UCSD-AML1 (cell line): ENCODE measurements around the gene ZPBP.
A peak's percentile ranks its signal among the peaks of the same experiment; 100 is the strongest.

Experiments
- DNase-seq: peaks from one replicate; lab custom pipeline; 2025; ENCODE audit not compliant: unreplicated experiment; lab: John Stamatoyannopoulos, UW

Gene ZPBP, protein sequence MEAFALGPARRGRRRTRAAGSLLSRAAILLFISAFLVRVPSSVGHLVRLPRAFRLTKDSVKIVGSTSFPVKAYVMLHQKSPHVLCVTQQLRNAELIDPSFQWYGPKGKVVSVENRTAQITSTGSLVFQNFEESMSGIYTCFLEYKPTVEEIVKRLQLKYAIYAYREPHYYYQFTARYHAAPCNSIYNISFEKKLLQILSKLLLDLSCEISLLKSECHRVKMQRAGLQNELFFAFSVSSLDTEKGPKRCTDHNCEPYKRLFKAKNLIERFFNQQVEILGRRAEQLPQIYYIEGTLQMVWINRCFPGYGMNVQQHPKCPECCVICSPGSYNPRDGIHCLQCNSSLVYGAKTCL

DNA sequence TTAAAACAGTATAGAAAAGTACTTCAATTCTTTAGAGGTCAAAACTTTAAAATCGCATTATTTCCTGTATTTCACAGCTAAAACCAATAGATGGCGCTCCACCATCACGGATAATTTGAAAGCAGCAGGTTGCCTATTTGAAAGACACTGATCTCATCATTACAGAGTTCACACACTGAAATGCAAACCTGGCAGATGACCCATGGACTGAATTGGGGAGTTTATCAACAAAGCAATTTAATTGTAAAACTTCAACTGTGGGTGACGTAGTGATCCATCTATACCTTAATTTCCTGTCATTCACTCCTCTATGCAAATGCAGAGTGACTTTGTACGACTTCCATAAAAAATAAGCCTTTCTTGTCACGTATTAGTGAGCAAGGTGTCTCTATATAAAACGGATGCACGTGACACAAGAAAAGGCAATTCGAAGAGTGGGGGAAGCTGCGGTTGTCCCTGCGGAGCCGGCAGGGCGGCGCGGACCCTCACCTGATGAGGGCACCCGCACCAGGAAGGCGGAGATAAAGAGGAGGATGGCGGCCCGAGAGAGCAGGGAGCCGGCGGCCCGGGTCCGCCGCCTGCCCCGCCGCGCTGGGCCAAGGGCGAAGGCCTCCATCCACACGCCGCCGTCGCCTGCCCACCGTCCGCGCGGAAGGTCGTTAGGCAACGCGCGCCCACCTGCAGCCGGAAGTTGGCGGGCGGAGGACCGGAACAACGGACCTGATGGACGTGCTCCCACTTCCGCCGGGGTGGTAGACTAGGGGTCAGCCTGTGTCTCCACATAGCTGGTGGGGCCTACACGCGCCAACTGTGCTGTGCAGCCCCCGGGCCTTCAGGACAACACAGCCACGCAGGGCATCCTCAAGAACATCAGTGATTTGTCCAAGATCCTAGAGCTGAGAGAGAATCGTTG lies at the start of gene ZPBP:
ZPBP (minus strand) TSS at position 668 of the 913 bp plus-strand sequence; CDS start at position 616, 52 bp downstream.
- no peak for DNase-seq

DNA sequence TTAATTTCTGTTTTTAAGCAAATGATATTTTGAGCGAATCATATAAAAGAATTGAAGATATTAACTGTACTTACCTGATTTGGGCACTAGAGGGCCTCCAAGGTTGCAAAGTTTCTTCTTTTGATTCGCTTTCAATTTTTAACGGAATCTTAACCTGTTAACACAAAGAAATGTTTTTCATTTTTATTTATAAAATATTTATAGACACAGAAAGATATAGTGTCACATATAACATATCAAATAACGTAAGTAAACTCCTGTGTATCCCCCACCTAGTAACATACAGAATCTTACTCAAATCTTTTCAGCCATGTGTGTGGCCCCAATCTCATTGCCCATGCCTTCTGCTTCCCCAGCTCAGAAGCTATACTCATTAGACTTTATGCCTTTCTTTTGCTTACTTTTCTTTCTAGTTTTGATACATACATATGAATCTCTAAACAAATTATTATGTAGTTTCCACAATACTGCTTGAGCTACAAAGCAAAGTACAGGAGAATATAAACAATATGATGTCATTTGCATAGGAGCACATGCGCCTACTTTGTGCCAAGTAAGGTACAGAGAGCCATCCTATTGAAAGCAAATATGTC lies 49.5 kb upstream of the ZPBP start:
- DNase-seq: no peak

DNA sequence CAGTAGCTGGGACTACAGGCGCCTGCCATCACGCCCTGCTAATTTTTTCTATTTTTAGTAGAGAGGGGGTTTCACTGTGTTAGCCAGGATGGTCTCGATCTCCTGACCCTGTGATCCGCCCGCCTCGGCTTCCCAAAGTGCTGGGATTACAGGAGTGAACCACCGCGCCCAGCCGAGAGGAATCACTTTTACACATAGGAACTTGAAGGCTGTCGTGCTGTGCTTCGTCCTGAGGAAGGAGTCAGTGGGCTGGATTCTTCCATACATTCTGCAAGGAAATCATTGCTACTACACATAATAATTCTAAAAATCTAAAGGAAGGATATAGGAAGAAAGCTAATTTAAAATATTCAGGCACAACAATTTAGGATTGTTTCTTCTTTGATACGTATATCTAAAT lies 48.8 kb upstream of the ZPBP start:
- DNase-seq: no peak

DNA sequence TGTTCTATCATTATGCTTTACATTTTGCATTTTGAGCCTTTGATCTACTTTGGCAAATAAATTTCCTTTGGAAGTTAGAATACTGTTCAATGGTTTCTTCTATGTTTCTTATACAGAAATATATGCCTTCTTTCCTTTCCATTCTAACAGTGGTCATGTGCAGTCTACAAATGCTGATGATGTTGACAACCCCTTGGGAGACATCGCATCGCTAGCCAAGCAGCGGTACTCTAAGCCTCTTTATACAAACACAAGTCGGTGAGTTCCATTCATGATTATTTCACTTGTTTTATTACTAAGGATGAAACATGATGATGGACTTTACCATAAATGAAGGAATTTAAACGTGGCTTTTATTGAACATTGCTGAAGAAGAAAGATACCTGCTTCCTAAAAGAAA lies 48.1 kb upstream of the ZPBP start:
- DNase-seq: no peak

DNA sequence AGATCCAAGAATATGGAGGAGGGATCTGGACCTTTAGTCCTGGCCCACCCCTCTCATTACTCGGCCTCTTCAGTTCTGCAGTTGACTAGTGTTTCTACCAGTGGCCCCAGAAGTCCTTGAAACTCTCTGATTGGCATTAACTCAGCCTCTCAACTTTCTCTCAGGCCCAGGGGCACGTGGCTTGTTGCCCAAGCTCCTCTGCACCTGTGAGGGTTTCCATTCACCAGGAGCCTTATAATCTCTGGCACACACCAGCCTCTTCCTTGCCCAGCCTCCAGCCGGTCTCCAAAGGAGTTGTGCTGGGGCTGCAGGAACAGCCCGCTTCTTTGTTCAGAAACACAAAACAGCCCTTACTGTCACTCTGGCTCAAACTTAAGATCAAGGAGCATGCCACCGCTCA lies 47.6 kb upstream of the ZPBP start:
- no peak for DNase-seq

DNA sequence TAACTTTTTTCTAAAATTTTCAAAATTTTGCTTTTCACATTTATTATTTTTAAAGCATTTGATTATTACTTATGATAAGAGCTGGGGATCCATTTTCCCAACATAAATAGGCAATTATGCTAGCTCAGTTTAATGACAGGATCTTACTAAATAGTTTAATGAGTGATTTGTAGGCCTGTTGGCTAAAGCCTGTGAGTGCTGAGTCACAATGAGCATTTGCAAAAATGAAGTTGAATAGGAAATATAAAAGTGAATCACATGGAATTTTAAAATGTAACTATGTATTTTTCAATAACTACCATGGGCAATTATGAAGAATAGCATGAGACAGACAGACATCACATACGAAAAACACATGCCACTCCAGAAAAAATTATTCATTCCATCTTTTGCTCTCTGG lies 45.1 kb upstream of the ZPBP start:
- DNase-seq: no peak

DNA sequence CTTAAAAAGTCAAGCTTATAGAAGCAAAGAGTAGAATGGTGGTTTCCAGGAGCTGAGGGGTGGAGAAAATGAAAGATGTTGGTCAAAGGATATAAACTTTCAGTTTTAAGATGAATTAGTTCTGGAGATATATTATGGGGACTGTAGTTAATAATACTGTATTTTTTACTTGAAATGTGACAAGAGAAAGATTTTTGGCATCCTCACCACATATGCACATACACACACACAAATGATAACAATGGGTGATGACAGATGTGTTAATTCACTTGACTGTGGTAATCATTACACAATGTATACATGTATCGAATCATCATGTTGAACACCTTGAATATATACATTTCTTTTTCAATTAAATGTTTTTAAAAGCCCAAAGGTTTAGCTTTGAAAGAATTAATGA lies 32.7 kb upstream of the ZPBP start:
- no peak for DNase-seq

DNA sequence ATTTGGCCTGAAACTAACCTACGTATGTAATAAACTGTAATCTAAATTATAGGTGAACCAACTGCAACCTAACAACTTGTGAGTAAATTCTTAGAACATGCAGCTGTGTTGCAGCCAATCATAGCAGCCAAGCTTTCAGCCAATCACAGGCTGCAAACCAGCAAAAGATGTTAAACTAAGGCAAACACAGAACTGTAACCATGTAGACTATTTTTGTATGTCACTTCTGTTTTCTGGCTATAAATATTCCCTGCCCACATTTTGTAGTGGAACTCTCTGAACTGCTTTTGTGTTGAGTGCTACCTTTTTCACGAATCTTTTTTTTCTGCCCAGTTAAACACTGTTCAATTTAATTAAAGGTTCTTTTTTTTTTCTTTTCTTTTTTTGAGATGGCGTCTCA lies 28.2 kb upstream of the ZPBP start:
- no peak for DNase-seq

DNA sequence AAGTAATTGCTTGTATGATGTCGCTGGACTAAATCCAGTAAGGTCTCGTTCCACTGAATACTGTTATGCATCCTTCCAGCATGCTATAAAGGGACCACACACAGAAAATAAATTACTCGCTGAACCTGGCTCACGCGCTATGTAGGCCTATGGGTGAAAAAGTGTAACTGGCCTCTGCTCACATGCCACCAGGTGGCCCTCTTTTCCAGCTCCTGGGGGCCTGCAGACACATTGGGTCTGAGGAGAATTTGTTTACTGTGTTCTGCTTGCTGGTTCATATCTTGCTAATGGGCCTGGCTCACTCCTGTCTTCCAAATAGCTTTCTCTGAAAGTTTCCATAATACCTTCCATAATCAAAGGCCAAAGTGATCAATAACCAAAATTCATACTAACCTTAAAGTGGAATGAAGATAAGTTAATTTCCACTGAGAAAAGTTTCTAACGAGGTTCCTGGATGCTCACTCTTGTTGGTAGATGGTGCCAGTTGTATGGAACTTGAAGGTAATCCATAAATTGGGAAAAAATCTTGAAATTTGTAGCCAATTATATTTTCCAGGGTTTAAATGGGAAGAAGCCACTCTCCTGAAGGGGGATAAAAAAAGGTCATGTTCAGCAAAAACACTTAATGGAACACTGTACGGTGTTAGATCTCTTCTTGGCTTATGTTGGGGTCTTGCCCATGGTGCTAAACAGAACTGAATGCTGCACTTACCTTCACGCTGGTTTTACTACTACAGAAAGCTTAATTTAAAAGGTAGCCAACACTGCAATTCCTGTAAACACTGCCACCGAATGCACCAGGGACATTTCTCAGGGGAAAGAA lies 27.0 kb upstream of the ZPBP start:
- DNase-seq: peak; percentile 31

DNA sequence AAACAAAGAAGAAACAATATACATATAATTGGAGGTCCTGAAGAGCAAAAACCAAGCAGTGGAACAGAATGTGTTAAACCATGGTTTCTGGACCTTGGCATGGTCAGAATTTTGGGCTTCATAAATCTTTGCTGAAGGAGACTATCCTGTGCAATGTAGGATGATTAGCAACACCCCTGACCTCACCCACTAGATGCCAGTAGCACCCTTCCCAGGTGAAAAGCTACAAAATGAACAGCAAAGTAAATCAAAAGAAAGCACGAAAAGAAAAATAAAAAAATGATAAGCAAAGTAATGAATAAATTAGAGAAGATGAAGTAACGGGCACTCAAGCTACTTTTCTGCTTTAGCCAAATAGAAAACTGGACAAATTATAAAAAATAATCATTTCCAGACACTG lies 19.2 kb upstream of the ZPBP start:
- no peak for DNase-seq

DNA sequence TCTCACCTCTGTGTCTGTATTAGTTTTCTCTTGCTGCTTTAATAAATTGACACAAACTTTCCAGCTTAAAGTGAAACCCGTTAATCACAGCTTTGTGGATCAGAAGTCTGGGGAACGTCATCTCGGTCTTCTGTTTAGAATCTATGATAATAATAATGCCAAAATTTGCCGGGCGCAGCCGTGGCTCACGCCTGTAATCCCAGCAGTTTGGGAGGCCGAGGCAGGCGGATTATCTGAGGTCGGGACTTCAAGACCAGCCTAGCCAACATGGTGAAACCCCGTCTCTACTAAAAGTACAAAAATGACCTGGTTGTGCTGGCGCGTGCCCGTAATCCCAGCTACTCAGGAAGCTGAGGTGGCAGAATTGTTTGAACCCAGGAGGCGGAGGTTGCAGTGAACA lies 8.8 kb upstream of the ZPBP start:
- DNase-seq: no peak

DNA sequence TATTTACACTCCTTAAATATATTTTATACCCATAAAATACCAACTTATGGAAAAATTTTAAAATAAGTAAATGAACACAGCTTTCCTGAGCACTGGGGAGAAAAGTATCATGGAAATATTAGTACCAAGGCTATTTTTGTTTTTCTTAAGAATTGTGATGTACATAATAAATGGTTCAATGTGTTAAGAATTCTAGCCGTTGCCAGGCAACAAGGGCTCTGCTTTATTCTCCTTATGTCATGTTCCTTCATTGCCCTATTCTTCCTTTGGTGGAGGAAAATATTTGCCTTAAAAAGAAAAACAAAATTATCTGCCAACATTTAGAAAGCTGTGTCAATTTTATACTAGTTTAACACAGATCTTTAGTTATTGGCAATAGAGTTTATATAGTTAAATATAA lies 2.6 kb upstream of the ZPBP start:
- no peak for DNase-seq

DNA sequence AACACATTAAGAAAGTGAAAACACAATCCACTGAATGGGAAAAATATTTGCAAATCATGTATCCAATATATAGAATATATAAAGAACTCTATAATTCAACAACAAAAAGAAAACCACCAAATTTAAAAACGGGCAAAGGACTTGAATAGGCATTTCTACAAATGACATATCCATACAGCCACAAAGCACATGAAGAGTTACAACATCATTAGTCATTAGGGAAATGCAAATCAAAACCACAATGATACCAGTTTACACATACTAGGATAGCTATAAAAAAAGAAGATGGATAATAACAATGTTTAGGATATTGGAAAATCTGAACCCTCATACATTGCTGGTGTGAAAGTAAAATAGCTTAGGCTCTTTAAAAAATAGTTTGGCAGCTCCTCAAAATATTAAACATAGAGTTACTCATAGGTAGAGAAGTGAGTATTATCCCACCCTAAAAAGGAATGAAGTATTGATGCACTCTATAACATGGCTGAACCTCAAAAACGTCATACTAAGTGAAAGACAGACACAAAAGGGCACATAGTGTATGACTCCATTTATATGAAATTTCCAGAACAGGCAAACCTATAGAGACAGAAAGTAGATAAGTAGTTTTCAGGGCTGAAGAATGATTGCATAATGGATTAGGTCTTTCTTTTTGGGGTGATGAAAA lies 4.5 kb downstream of the ZPBP start:
- DNase-seq: no peak

DNA sequence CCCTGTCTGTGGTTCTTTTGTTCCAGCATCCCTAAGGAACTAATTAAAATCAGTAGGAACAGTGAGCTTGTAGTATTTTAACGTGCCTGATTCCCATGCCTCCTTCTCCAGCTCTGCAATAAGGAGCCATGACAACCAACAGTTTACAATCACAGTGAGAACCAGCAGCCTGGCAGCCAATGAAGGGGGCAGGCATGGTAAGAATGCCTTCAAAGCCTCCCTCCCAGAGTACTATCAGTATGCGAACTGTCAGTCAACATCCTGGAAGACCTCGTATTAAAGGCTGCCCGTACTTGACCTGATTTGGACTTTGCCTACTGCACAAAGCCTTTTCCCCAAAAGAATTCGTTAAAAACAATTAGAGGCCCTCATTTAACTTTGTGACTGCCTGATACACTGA lies 7.7 kb downstream of the ZPBP start:
- DNase-seq: no peak

DNA sequence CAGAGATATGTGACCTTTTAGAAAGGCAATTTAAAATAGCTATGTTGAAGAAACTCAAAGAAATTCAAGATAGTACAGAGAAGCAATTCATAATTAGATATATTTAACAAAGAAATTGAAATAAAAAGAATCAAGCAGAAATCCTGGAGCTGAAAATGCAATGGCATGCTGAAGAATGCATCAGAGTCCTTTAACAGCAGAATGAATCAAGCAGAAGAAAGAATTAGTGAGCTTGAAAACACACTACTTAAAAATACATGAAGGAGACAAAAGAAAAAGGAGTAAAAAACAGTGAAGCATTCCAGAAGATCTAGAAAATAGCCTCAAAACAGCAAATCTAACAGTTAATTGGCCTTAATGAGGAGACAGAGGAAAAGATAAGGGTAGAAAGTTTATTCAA lies 20.0 kb downstream of the ZPBP start:
- DNase-seq: no peak

DNA sequence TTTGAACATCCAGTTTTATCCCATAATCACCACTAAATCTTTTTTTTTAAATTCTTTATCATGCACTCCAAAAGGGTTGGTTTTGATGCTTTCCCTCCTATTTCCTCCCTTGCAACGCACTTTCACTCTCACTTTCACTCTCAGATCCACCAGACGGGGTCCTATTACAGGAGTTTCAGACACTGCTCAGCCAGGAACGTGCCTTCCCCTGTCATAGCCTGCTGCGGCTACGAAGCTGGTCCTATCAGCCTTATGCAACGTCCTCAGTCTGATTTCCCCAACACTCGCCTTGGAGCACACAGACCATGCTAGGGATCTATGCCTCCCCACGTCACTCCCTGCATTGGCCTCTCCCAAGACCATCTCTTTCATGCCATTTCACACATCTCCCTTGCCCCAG lies 23.4 kb downstream of the ZPBP start:
- peak; percentile 8 for DNase-seq

DNA sequence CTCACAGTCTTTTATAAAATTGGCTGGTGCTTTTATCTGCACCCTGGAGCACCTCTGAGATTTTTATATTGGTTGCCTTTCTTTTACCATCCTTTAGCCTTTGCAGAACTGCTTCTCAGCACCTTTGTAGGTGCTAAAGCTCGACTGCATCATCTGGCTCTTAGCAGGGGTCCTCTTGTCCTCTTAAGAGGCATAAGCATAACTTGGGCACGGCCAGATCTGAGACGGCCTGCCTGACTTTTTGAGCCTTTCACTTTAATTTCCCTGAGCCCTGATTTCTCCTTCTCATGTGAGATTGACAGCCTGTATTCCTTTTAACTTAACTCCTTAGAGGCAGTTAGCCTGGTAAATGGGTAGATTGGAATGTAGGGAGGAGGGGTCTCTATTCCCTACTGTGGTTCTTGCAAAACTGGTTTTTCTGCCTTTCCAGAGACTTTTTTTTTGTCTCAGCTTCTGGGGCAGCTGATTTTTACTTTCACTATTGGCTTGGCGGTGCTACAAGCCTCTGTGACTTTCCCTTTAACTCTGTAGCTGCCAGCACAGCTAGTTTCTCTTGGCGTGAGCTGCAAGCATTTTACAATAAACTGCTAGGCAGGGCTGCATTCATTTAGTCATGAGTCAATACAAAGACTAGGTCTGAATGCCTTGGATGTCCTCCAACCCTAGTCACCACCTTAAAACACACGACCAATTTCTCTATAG lies 24.0 kb downstream of the ZPBP start:
- DNase-seq: no peak

DNA sequence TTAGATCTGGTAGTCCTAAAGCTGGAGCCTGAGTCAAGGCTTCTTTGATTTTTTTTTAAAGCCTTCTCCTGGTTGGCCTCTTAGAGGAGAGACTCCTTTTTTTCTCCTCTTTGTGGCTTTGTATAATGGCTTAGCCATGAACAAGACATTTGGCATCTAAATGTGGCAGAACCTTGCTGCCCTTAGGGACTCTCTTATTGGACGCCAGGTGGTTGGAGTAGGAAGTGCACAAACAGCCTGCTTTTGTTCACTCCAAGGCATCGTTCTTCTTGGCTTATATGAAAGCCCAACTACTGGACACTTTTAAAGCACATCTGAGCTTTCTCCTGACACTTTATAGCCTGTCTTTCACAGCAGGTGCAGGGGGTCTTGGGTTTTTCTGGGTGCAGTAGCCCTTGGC lies 25.0 kb downstream of the ZPBP start:
- no peak for DNase-seq

DNA sequence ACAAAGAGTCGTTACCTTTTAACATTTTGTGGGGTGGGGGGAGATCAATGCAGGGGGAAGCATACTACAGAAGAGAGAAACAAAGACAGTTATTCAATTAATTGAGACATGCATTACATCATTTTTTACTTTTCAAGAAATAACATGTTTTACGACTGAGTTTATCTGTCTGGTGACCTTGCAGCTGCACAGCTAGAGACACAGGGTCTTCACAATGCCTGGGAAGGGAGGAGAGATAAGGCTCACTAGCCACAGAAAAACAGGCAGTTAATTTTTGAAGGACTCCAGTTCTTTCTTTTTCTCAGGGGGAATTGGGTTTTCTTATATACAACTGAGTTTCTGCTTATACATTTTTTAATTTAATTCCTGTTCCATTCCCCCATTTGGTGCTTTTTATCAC lies 30.1 kb downstream of the ZPBP start:
- DNase-seq: no peak

DNA sequence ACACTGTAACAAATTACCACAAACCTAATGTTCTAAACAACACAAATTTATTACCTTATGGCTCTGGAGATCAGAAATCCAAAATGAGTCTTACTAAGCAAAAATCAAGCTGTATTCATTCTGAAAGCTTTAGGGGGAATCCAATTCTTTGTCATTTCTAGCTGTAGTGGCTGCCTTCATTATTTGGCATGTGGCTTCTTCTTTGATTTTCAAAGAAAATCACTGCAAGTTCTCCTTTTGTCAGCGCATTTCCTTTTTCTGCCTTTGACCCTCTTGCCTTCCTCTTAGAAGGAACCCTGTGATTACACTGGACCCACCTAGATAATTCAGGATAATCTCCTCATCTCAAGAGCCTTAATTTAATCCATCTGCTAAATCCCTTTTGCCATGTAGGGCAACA lies 36.9 kb downstream of the ZPBP start:
- no peak for DNase-seq
